ENCODE results near the gene TFR2.

Gene TFR2

GRCh38 chr7:100585511-100586265 is 55.7 kb downstream of the TFR2 start, which contains the start of gene LRCH4:
TSS of gene LRCH4 (minus strand) at chr7:100586129. CDS start at chr7:100586100, 29 bp downstream.
- peak; percentile 72 for DNase-seq (ENCODE audit: low spot score)

GRCh38 chr7:100584683-100585510 is 56.5 kb downstream of the TFR2 start:
- peak; percentile 75 for DNase-seq (ENCODE audit: low spot score)

GRCh38 chr7:100584054-100584682 is 57.2 kb downstream of the TFR2 start:
- DNase-seq (ENCODE audit: low spot score) = no peak

DNA sequence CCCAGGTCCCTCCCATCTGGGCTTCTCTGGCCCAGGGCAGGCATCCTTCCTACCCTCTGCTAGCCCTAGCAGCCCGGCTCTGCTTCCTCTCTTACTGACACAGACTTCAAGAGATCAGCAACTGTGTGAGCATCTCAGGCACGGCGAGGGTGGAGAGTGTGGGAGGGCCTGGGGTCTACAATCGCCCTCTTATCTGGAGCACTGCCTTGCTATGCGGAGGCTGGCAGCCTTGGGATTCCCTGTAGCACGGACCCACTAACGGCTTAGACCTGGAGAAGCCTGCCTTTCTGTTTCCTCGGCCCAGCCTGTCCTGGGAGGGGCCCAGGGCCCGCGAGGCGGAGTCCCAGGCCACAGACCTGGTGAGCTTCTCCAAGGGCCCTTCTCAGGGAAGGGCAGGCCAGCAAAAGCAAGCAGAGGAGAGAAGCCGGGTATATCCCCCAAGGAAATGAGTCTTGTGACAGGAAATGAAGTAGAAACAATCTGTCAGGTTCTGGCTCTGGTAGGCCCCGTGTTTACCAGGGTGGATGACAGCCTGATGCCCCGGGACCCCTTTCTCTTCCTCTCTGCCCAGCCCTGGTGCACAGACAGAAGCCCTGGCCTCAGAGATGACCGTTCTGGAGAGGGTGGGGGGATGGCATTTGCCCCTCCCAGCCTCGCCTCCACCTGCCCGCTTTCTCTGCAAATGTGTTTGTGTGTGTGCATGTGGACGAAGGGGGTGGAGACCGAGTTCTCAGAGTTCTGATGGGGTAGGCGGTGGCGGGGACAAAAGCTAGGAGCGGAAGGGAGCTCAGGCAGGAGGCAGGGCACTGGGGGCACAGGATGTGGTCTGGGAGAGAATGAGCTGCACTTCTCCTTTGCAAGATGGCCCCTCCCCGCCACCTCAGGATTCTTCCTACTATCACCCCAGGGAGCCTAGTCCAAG is 58.0 kb downstream of the TFR2 start:
- no peak for DNase-seq (ENCODE audit: low spot score)

DNA sequence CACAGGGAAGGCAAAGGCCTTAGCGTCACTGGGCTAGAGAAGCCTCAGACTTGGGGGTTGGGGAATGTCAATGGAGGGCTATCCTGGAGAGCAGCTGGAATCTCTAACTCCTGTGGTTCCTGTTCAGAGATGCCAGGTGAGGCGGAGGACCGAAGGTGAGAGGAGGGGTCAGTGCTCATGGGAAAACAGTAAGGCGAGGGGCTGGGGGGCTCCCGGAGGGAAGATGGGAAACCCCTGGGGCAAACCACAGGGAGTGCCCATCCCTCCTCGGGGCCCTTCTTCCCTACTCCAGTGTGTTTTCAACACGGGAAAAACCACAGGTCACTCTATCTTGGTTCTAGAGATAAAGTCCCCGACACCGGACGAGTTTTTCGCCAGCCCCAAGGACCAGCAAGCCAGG is 58.7 kb downstream of the TFR2 start:
- DNase-seq (ENCODE audit: low spot score) = no peak

- no peak for DNase-seq (ENCODE audit: low spot score)
Observed at GRCh38 chr7:100582041-100582579, 59.2 kb downstream of the TFR2 start.

- DNase-seq (ENCODE audit: low spot score) = no peak
Observed at GRCh38 chr7:100580466-100581283, 60.7 kb downstream of the TFR2 start.

GRCh38 chr7:100578246-100579183 is 62.8 kb downstream of the TFR2 start:
- no peak for DNase-seq (ENCODE audit: low spot score)

DNA sequence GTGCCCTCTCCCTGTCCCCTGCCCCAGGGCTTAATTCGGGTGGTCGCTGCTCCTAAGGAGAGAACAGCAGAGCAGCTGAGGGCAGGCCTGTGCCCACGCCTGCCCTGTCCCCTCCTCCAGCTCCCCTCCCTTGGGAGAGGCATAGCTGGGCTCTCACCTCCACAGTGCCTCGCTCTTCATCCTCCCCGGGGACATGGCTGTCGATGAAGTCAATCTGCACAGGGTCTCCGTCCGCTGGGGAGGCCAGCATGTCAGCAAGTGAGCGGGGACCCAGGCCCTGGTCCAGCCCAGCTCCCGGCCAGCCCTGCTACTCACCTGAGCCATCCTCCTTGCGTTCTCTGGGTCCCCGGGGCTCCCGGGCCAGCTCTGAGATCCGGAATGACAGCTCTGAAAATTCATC is 63.8 kb downstream of the TFR2 start:
- no peak for DNase-seq (ENCODE audit: low spot score)

DNA sequence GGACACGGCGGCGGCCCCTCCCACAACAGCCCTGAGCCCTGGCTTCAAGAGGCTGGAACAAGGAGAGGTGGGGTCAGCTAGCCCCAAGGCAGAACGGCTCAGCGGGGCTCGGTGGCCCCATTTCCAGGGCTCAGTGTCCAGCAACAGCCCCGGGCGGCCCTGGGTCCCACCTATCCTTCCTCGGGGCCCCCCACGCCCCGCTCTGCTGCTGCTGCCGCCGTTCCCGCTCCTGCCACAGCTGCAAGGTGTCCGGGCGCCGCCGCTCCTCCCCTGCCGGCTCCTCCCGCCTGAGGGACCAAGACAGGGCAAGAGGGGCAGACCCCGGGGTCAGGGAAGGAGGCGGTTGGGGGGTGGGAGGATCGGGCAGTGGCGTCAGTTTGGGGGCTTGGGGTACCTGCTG is 64.2 kb downstream of the TFR2 start:
- DNase-seq (ENCODE audit: low spot score) = no peak

GRCh38 chr7:100576384-100576993 is 64.9 kb downstream of the TFR2 start:
- DNase-seq (ENCODE audit: low spot score) = no peak

- DNase-seq (ENCODE audit: low spot score) = no peak
Observed at GRCh38 chr7:100575746-100576383, 65.5 kb downstream of the TFR2 start.

- no peak for DNase-seq (ENCODE audit: low spot score)
Observed at GRCh38 chr7:100575206-100575631, 66.1 kb downstream of the TFR2 start.

- no peak for DNase-seq (ENCODE audit: low spot score)
Observed at GRCh38 chr7:100574362-100575205, 66.8 kb downstream of the TFR2 start.

DNA sequence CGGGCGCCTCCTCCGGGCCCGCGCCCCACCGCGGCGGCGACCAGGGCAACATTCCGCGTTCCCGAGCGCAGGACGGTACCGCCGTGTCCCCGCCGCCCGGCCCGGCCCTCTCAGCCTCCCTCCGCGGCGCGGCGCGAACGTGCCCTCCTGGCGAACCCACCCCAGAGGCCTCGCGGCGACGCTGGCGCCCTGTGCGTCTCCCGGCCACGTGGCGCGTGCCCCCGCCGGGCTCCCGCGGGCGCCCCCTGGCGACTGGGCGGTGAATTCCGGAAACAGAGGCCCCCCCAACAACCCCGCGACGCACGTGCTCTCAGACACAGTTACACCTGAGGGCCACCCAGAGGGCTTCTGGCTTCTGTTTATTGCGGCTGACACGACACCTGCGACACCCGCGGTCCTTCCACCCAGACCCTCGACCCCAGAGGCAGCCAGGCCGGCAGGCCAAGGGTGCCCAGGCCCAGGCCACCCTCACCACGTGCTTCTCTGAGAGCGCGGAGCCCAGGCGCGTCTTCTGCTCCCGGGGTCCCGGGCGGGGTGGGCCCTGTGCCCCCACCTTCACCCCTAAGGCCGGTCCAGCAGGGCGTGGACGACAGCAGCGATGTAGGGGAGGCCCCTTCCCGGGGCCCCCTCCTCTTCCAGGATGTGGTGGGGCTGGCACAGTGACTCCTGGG is 67.5 kb downstream of the TFR2 start, which contains the start of gene SAP25:
SAP25 (minus strand) TSS at position 210 of the 671 bp plus-strand sequence; CDS start at position 52, 158 bp downstream.
- DNase-seq (ENCODE audit: low spot score) = no peak

DNA sequence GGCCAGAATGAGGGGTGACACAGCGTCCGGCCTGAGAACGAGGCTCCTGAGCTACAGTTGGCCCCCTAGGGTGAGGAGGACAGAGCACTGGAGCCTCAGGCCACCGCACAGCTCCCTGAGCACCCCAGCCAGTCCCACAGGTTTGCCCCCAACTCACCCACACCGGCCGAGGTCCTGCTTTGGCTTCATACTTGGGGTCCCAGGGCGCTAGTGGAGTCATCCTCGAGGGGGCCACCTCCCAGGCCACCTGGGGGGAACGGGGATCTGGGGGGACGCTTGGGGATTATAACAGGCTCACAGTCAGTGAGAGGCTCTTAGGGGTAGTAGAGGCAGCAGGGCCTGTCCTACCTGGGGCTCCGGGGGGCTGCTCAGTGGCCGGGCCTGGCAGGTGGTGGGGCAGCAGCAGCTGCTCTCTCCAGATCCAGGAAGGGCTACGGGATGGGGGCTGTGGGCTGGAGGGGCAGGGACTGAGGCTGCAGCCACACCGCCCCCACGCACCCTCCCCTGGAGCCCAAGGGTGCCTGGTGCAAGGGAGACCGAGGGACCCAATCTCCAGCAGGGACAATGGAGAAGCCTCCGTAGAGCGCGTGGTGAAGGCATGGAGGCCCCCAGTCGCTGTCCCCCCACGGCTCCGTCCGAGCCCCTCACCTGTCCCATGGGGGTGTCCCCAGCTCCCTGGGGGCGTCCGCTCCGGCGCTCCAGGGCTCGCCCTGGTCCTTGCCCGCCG is 68.2 kb downstream of the TFR2 start:
- no peak for DNase-seq (ENCODE audit: low spot score)
